NCI-H1105 treated with DMSO at 0.1 percent for 48 hours (cell line): ENCODE results near the gene WDR53.
"Not testable (repeated sequence)": the region's sequence is repeated elsewhere in the genome, so short reads cannot be mapped to it uniquely, and the experiment has no call there.

Experiments
- DNase-seq: peaks from one replicate; lab custom pipeline; 2025; lab: John Stamatoyannopoulos, UW

WDR53 gene

GRCh38 chr3:196558476-196558875 lies 9.9 kb downstream of the WDR53 start:
- no peak for DNase-seq

DNA sequence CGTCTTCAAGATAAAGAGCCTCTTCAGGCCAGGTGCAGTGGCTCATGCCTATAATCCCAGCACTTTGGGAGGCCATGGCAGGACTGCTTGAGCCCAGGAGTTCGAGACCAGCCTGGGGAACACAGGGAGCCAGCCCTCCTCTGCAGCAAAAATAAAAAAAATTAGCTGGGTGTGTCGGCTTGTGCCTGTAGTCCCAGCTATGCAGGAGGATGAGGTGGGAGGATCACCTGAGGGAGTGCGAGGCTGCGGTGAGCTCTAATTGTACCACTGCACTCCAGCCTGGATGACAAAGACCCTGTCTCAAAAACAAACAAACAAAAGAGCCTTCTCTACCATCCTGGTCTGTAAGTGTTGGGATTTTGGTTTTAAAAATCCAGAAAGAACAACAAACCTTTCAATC lies 11.1 kb downstream of the WDR53 start:
- no peak for DNase-seq

- no peak for DNase-seq
Measured at GRCh38 chr3:196555295-196555694, 13.1 kb downstream of the WDR53 start.

DNA sequence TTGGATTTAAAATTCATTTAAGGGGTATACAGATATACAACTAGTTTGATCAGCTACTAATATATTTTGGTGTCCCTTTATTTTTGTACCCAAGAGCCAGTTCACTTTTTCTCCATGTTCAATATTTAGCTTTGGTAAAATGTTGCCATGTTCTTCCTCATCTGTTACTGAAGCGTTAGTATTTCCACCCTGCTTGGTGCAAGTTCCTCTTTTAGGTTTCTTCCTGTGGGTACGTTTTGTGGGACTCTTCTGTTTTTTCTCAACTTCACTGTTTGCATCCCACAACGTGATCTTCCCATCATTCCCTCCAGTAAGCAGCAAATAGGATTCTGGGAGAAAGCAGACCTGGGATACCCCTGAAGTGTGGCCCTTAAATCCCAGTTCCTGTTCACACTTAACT lies 14.1 kb downstream of the WDR53 start:
- no peak for DNase-seq

DNA sequence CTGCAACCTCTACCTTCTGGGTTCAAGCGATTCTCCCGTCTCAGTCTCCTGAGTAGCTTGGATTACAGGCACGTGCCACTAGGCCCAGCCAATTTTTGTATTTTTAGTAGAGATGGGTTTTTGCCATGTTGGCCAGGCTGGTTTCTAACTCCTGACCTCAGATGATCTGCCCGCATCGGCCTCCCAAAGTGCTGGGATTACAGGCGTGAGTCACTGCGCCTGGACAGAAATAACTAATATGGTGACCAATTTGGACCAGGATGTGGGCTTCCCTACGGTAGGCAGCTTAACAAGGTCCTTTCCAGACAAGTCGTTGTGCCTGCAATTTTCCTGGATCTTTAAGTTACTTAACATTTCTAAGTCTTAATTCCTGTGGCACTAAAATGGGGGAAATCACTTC lies 14.8 kb downstream of the WDR53 start:
- no peak for DNase-seq

- no peak for DNase-seq
Measured at GRCh38 chr3:196552253-196552652, 16.1 kb downstream of the WDR53 start.

DNA sequence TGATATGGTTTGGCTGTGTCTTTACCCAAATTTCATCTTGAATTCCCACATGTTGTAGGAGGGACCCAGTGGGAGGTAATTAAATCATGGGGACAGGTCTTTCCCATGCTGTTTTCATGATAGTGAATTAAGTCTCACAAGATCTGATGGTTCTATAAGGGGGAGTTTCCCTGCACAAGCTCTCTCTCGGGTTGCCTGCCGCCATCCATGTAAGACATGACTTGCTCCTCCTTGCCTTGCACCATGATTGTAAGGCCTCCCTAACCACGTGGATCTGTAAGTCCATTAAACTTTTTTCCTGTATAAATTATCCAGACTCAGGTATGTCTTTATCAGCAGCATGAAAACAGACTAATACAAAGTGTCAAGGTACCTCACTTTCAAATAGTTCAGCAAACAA lies 18.2 kb downstream of the WDR53 start:
- DNase-seq = not testable (repeated sequence)

GRCh38 chr3:196549312-196549711 lies 19.0 kb downstream of the WDR53 start:
- not testable (repeated sequence) for DNase-seq

GRCh38 chr3:196547067-196547466 lies 21.3 kb downstream of the WDR53 start:
- no peak for DNase-seq

DNA sequence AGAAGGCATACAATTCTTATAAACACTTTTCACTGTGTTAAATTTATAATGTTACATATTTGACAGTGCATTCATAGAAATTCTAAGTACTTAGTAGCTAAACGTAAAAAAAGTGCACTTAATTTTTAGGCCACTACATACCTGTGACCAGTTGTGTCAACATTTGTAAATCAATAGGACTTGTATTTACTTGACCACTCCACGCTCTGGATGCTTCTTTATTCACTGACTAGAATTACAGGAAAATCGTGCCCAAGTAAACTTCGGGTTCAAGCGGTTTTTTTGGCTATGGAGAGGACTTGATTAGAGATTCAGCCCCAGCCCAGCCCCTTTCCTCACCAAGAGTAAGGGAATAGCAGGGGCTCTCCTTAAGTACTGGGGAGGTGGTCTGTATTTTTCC lies 21.8 kb downstream of the WDR53 start:
- no peak for DNase-seq

DNA sequence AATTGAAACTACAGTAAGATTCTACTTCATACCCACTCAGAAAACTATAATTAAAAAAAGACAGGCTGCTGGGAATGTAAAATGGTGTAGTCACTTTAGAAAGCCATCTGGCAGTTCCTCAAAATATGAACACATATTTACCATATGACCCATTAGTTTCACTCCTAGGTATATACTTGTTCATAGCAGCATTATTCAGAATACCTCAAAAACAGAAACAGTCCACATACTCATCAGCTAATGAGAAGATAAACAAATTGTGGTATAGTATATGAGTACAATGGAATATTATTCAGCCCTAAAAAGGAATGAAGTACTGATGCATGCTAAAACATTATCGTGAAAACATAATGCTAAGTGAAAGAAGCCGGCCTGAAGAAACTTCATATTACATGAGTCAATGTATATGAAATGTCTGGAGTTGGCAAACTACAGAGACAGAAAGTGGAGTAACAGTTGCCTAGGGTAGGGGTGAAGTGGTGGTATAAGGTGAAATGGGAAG lies 23.8 kb downstream of the WDR53 start:
- DNase-seq = no peak

- DNase-seq = no peak
Measured at GRCh38 chr3:196541684-196542445, 26.5 kb downstream of the WDR53 start.

- peak; percentile 14 for DNase-seq
Measured at GRCh38 chr3:196537319-196537984, 30.9 kb downstream of the WDR53 start.

GRCh38 chr3:196533260-196533681 lies 35.1 kb downstream of the WDR53 start:
- no peak for DNase-seq

GRCh38 chr3:196531418-196531817 lies 36.9 kb downstream of the WDR53 start:
- DNase-seq = no peak

GRCh38 chr3:196528639-196529233 lies 39.6 kb downstream of the WDR53 start:
- peak; percentile 49 for DNase-seq

GRCh38 chr3:196525141-196525540 lies 43.2 kb downstream of the WDR53 start:
- DNase-seq = no peak

- no peak for DNase-seq
Measured at GRCh38 chr3:196524527-196524926, 43.8 kb downstream of the WDR53 start.

DNA sequence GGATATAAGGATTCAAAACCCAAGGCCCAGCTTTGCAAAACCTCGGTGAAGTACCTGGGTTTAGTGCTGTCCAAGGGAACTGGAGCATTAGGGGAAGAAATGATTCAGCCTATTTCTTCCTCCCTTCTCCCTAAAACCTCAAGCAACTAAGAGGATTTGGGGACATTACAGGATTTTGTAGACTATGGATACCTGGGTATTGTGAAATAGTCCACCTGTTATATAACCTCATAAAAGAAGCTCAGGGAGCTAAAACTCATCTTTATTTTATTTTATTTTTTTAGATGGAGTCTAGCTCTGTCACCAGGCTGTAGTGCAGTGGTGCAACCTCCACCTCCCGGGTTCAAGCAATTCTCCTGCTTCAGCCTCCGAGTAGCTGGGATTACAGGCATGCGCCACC lies 44.5 kb downstream of the WDR53 start:
- no peak for DNase-seq

- not testable (repeated sequence) for DNase-seq
Measured at GRCh38 chr3:196521291-196521690, 47.1 kb downstream of the WDR53 start.

GRCh38 chr3:196519718-196520082 lies 48.7 kb downstream of the WDR53 start:
- DNase-seq = no peak

- DNase-seq = peak; percentile 72
Measured at GRCh38 chr3:196518966-196519717, 49.2 kb downstream of the WDR53 start.
